Pancreas (tissue), 10 donors: ENCODE measurements around the gene CALHM6. TPM values are rescaled to one million over a fixed set of nuclear protein-coding genes. Genes with fewer than 3 reads are reported as not detected.
A peak's percentile ranks its signal among the peaks of the same experiment; 100 is the strongest.

Experiments used
- ATAC-seq, 4 donors: fragments of 200-7000 bp; cut with Tn5 transposase; one replicate each; pipeline versions ENCODE4 v1.8.0 to v1.9.1; 2020; ENCODE audit warnings: mild to moderate bottlenecking in 4 of 4, moderate library complexity in 4 of 4
- DNase-seq, 6 donors: peaks; one replicate each; pipeline ENCODE4 v3.0.0-alpha.2; 2020
- FAIRE-seq: peaks from 2 replicates; lab custom pipeline; 2012; peaks lifted over from hg19 to GRCh38; lab: Jason Lieb, UNC
- H3K27ac ChIP-seq, 4 donors: fragments of 200-600 bp; sonication (generic); 1 replicate in 3 of 4; 2 replicates in 1 of 4; pipeline versions ENCODE4 v1.5.0 to v1.8.0; 2020
- H3K27me3 ChIP-seq, 4 donors: fragments of 200-600 bp; one replicate each; pipeline ENCODE4 v1.8.0; 2021
- H3K36me3 ChIP-seq, 3 donors: fragments of 200-600 bp; sonication (generic) in 1 of 3; one replicate each; pipeline versions ENCODE4 v1.5.0 to v1.8.0; 2020 to 2021
- H3K4me1 ChIP-seq, 3 donors: fragments of 200-600 bp; one replicate each; pipeline ENCODE4 v1.8.0; 2021
- H3K4me3 ChIP-seq, 4 donors: fragments of 200-600 bp; sonication (generic) in 2 of 4; one replicate each; pipeline versions ENCODE4 v1.5.0 to v1.8.0; 2020 to 2021
- H3K9me3 ChIP-seq, 4 donors: fragments of 200-600 bp; one replicate each; pipeline ENCODE4 v1.8.0; 2021
- WGBS, 2 donors: extraction: QIAGEN DNeasy Blood & Tissue Kit; methylation state at CpG; one replicate each; pipeline ENCODE4 v1.1.7; 2013; 5-methylcytosine and 5-hydroxymethylcytosine counted together
- intact Hi-C, 3 donors: fragments of 100-400 bp; cut with DNase I; formaldehyde crosslinking; loops; one replicate each; pipeline versions ENCODE4 v1.11.1 to v1.14.2; 2022
- polyA plus RNA-seq, 2 donors: library from polyadenylated mRNA; stranded (reverse); fragments of 200-250 nt; gene quantifications; one replicate each; pipeline ENCODE4 v1.2.3, GENCODE V29; 2013
- total RNA-seq, 6 donors: library from RNA; stranded (reverse); fragmentation: NEBNext Ultra II Directional in 4 of 6; extraction: Animal tissue kit (Norgen Biotek cat#: 25700) in 4 of 6; gene quantifications; one replicate each; pipeline versions ENCODE4 v1.2.1 to v1.2.4, GENCODE V29; 2021 to 2023
- TF ChIP-seq, protein P1 (sequence below), 4 donors: fragments of 200-600 bp; sonication (generic) in 3 of 4; IDR thresholded peaks; one replicate each; pipeline versions ENCODE4 v1.5.0 to v1.8.0; 2021; ENCODE audit warnings: antibody characterized with exemption in 4 of 4
- donor health status: healthy with polysubstance abuse.
- donor health status: DM: no; HTN: no; CAD: no; lungs with moderate emphysema.
- donor health status: DM: no; HTN: no; CAD: no.
- donor health status: control.
- donor health status: control.
- donor health status: Bipolar disorder and iron deficiency.
- donor health status: DM: yes; HTN: yes; CAD: no.
- donor health status: DM: no; HTN: no; CAD: no.
- donor health status: DM: no; HTN: no; CAD: no.
- donor health status: DM: yes; HTN: yes; CAD: no.

Gene CALHM6
- total and polyA plus RNA-seq, 8 donors = 0.44 to 4.2 (median 1.3) TPM; not detected in 1

DNA sequence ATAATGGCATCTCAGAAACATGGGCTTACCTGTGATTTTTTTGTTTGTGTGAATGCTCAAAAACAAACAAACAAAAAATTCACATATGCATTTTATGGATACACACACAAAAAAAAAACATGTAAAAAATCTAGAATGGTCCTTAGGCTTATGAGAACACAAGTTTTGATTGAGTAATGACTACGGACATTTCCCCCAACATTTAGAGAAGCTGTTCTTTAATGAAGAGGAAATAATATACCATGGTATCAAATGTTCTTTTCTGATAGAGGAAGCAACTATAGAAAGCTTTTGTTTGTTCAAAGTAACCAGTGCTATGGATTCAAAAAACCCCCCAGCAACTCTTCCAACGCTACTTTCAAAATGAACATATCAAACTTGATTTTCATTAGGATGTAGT lies 8.6 kb upstream of the CALHM6 start:
- Histone ChIP-seq H3K27ac (no peak overlapping the region), H3K4me3 (no peak overlapping the region), H3K36me3 (no peaks in the 10 kb centered on the region), H3K27me3 (no peaks in the 10 kb centered on the region), H3K9me3 (no peaks in the 10 kb centered on the region), H3K4me1 (peaks cover 0 to 14% (median 8%) of the 10 kb centered on the region in 3 donors)
- DNase-seq (no peak), ATAC-seq (no peak), FAIRE-seq (no peak)
- intact Hi-C loops = no loop called here
- WGBS, 2 donors = 91 to 93% methylated on average over 2 of the region's 2 CpGs
- TF ChIP-seq, protein P1, sequence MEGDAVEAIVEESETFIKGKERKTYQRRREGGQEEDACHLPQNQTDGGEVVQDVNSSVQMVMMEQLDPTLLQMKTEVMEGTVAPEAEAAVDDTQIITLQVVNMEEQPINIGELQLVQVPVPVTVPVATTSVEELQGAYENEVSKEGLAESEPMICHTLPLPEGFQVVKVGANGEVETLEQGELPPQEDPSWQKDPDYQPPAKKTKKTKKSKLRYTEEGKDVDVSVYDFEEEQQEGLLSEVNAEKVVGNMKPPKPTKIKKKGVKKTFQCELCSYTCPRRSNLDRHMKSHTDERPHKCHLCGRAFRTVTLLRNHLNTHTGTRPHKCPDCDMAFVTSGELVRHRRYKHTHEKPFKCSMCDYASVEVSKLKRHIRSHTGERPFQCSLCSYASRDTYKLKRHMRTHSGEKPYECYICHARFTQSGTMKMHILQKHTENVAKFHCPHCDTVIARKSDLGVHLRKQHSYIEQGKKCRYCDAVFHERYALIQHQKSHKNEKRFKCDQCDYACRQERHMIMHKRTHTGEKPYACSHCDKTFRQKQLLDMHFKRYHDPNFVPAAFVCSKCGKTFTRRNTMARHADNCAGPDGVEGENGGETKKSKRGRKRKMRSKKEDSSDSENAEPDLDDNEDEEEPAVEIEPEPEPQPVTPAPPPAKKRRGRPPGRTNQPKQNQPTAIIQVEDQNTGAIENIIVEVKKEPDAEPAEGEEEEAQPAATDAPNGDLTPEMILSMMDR (IDR thresholded peaks at IDR 0.05) = no peak

DNA sequence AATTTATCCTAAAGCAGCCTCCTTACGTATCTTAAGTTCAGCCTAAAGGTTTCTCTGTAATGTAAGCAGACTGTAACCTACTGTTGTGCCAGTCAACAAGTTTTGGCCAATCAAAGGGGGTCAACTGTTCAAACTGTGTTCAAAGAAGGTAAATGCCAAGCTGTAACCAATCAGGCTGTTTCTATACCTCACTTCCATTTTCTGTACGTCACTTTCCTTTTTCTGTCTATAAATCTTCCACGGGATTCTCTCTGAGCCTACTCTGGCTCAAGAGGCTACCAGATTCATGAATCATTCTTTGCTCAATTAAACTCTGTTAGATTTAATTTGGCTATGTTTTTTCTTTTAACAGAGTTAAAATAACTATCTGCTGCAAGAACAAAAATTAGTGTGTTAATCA lies 5.1 kb upstream of the CALHM6 start:
- intact Hi-C loops = no loop called here
- no peaks in the 10 kb centered on the region for H3K36me3 ChIP-seq
- DNase-seq = no peak
- FAIRE-seq = no peak
- no peak for ATAC-seq
- H3K4me1 ChIP-seq = peaks cover 0 to 11% (median 1%) of the 10 kb centered on the region in 3 donors
- no peaks in the 10 kb centered on the region for H3K9me3 ChIP-seq
- TF ChIP-seq, protein P1 (IDR thresholded peaks at IDR 0.05) = no peak
- no peak overlapping the region for H3K27ac ChIP-seq
- H3K4me3 ChIP-seq = no peak overlapping the region
- no peaks in the 10 kb centered on the region for H3K27me3 ChIP-seq
- 87 to 91% methylated on average over 3 of the region's 3 CpGs for WGBS, 2 donors

DNA sequence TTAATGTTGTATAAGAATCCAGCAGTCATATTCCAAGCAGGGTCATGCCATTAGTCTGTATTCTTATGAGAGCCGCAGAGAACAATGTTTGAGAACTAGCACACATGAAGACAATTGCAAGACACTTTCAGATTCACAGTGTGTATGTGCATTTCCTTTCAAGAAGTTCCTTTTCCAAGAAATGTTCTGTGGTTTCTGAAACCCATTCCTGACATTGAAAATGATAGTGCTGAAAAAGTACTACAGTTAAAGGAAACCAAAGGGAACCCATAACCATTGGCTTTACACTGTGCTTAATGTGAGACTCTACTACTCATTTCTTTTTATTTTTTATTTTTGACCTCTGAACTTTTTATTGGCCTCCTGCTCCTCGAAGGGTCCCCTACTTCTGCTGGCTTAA lies 4.2 kb upstream of the CALHM6 start:
- intact Hi-C loops = no loop called here
- ATAC-seq (peak in 1 of 4 donors; percentile 26), DNase-seq (no peak), FAIRE-seq (no peak)
- TF ChIP-seq, protein P1 (IDR thresholded peaks at IDR 0.05) = no peak
- H3K27ac ChIP-seq = no peak overlapping the region
- no peaks in the 10 kb centered on the region for H3K36me3 ChIP-seq
- WGBS, 2 donors = 71 to 84% methylated on average over 2 of the region's 2 CpGs
- no peaks in the 10 kb centered on the region for H3K9me3 ChIP-seq
- peaks cover 0 to 3% (median 0%) of the 10 kb centered on the region in 3 donors for H3K4me1 ChIP-seq
- H3K27me3 ChIP-seq = no peaks in the 10 kb centered on the region
- no peak overlapping the region for H3K4me3 ChIP-seq

DNA sequence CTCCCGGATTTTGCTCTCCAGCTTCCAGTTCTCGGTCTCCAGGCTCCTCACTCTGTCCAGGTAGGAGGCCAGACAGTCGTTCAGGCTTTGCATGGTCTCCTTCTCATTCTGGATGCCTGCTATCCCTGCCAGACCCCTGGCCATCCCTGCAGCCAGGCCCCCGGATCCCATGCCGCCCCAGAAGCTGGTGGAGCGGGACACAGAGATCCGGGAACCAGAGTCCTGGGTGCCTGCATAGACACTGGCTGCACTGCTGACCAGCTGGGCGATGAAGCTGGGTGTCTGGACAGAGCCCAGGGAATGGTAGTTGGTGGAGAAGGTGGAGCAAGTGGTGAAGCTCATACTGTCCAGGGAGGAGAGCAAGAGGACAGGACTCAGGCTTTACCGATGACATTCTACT lies 2.9 kb upstream of the CALHM6 start:
- FAIRE-seq = no peak
- H3K9me3 ChIP-seq = no peaks in the 10 kb centered on the region

DNA sequence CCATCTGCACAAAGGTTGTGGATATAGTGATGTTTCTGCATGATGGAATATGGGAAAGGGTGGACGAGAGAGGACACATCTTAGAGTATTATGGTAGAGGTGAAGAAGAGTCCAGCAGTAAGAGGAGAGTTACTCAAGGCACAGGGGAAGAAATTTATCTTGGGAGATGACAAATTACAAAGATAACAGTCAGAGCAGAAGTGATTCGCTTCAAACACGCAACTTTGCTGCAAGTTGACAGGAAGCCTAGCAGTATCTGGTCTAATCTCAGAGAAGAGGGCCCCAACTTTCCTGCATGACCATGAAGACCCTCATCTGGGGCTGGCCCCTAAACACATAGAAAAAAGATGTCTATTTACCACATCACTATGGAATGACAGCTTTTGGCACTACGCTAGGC lies 1.2 kb upstream of the CALHM6 start:
- Histone ChIP-seq H3K4me1 (peaks cover 0 to 3% (median 0%) of the 10 kb centered on the region in 3 donors), H3K27ac (no peak overlapping the region), H3K9me3 (no peaks in the 10 kb centered on the region), H3K36me3 (no peaks in the 10 kb centered on the region), H3K27me3 (peaks cover 0 to 11% (median 3%) of the 10 kb centered on the region in 4 donors), H3K4me3 (no peak overlapping the region)
- DNase-seq = no peak
- TF ChIP-seq, protein P1 (IDR thresholded peaks at IDR 0.05) = no peak
- intact Hi-C loops = no loop called here
- ATAC-seq = no peak
- no peak for FAIRE-seq
- 83 to 89% methylated on average over 4 of the region's 4 CpGs for WGBS, 2 donors

More for the DNA sequence above, 2.9 kb upstream of the CALHM6 start:
- no peak for DNase-seq
- H3K36me3 ChIP-seq = no peaks in the 10 kb centered on the region
- TF ChIP-seq, protein P1 (IDR thresholded peaks at IDR 0.05) = no peak
- WGBS, 2 donors = 83 to 88% methylated on average over 9 of the region's 9 CpGs
- H3K27ac ChIP-seq = no peak overlapping the region
- H3K4me1 ChIP-seq = peaks cover 0 to 3% (median 0%) of the 10 kb centered on the region in 3 donors
- no peak for ATAC-seq
- no peak overlapping the region for H3K4me3 ChIP-seq
- H3K27me3 ChIP-seq = peaks cover 0 to 6% (median 3%) of the 10 kb centered on the region in 4 donors
- intact Hi-C loops = no loop called here
